GM21723 (cell line): ENCODE data around the gene LGR4.

Experiments used
- ATAC-seq: cut with Tn5 transposase; IDR thresholded peaks from one replicate; pipeline ENCODE4 v1.9.1; 2021; ENCODE audit warnings: mild to moderate bottlenecking, moderate library complexity; ENCODE audit not compliant: unreplicated experiment

Gene LGR4

GRCh38 chr11:27485930-27486773 is 13.6 kb upstream of the LGR4 start:
- no peak for ATAC-seq

GRCh38 chr11:27482793-27483192 is 10.2 kb upstream of the LGR4 start:
- ATAC-seq: no peak

GRCh38 chr11:27481992-27482391 is 9.4 kb upstream of the LGR4 start:
- no peak for ATAC-seq

- ATAC-seq: no peak
Observed at GRCh38 chr11:27477831-27478230, 5.2 kb upstream of the LGR4 start.

- no peak for ATAC-seq
Observed at GRCh38 chr11:27477243-27477642, 4.7 kb upstream of the LGR4 start.

GRCh38 chr11:27475622-27476021 is 3.0 kb upstream of the LGR4 start:
- no peak for ATAC-seq

- ATAC-seq: no peak
Observed at GRCh38 chr11:27473017-27473406, 422 bp upstream of the LGR4 start.

GRCh38 chr11:27471589-27472397 is 797 bp downstream of the LGR4 start:
- ATAC-seq: peak; percentile 57

GRCh38 chr11:27470826-27471588 is 1.6 kb downstream of the LGR4 start:
- ATAC-seq: no peak

- ATAC-seq: no peak
Observed at GRCh38 chr11:27470166-27470565, 2.4 kb downstream of the LGR4 start.

GRCh38 chr11:27468995-27469695 is 3.4 kb downstream of the LGR4 start:
- no peak for ATAC-seq

- no peak for ATAC-seq
Observed at GRCh38 chr11:27468209-27468994, 4.2 kb downstream of the LGR4 start.

- ATAC-seq: no peak
Observed at GRCh38 chr11:27467181-27467913, 5.2 kb downstream of the LGR4 start.

- ATAC-seq: no peak
Observed at GRCh38 chr11:27466363-27466762, 6.2 kb downstream of the LGR4 start.

- no peak for ATAC-seq
Observed at GRCh38 chr11:27465629-27466028, 7.0 kb downstream of the LGR4 start.

GRCh38 chr11:27464909-27465308 is 7.7 kb downstream of the LGR4 start:
- no peak for ATAC-seq

GRCh38 chr11:27464289-27464696 is 8.3 kb downstream of the LGR4 start:
- no peak for ATAC-seq

- ATAC-seq: no peak
Observed at GRCh38 chr11:27462543-27462942, 10.0 kb downstream of the LGR4 start.
